ENCODE measurements around the gene ASAP2.

Gene ASAP2

GRCh38 chr2:9359463-9359862, 152.9 kb downstream of the ASAP2 start:
- DNase-seq, result no peak

GRCh38 chr2:9360110-9360509, 153.5 kb downstream of the ASAP2 start:
- DNase-seq, result no peak

GRCh38 chr2:9360701-9361100, 154.1 kb downstream of the ASAP2 start:
- no peak for DNase-seq

GRCh38 chr2:9364373-9364772, 157.8 kb downstream of the ASAP2 start:
- DNase-seq, result no peak

GRCh38 chr2:9364791-9365497, 158.3 kb downstream of the ASAP2 start:
- no peak for DNase-seq

- no peak for DNase-seq
Measured at GRCh38 chr2:9365498-9366019, 158.9 kb downstream of the ASAP2 start.

GRCh38 chr2:9366026-9366425, 159.4 kb downstream of the ASAP2 start:
- no peak for DNase-seq

GRCh38 chr2:9370746-9371145, 164.1 kb downstream of the ASAP2 start:
- DNase-seq, result no peak

- no peak for DNase-seq
Measured at GRCh38 chr2:9373047-9373446, 166.4 kb downstream of the ASAP2 start.

GRCh38 chr2:9373476-9373875, 166.9 kb downstream of the ASAP2 start:
- DNase-seq, result no peak

- DNase-seq, result no peak
Measured at GRCh38 chr2:9374071-9374730, 167.6 kb downstream of the ASAP2 start.

- DNase-seq, result no peak
Measured at GRCh38 chr2:9375857-9376428, 169.3 kb downstream of the ASAP2 start.

- DNase-seq, result no peak
Measured at GRCh38 chr2:9377461-9378097, 171.0 kb downstream of the ASAP2 start.

- no peak for DNase-seq
Measured at GRCh38 chr2:9378433-9379390, 172.1 kb downstream of the ASAP2 start.

GRCh38 chr2:9379391-9379755, 172.8 kb downstream of the ASAP2 start:
- DNase-seq, result no peak

GRCh38 chr2:9380702-9381628, 174.4 kb downstream of the ASAP2 start:
- no peak for DNase-seq

GRCh38 chr2:9382604-9383235, 176.1 kb downstream of the ASAP2 start:
- DNase-seq, result no peak

- DNase-seq, result no peak
Measured at GRCh38 chr2:9384521-9384920, 177.9 kb downstream of the ASAP2 start.

GRCh38 chr2:9385841-9386240, 179.2 kb downstream of the ASAP2 start:
- DNase-seq, result no peak

- DNase-seq, result no peak
Measured at GRCh38 chr2:9388199-9388681, 181.6 kb downstream of the ASAP2 start.

Data from CD4-positive, alpha-beta T cell treated with Interleukin-17A for 4 hours (primary cell).